OCI-LY3 (cell line): ENCODE results near the gene MCC.

Source experiments
- CTCF ChIP-seq: fragments of 200-600, 300-600 bp; sonication (generic); IDR thresholded peaks from 2 replicates; pipeline ENCODE4 v1.5.1; 2014; ENCODE audit warnings: antibody characterized with exemption, low read length, low read depth
- EZH2phosphoT487 ChIP-seq: fragments of 200-600 bp; shearing (Covaris generic); IDR thresholded peaks from 2 replicates; pipeline ENCODE4 v1.6.1; 2018; ENCODE audit warnings: antibody characterized with exemption, mixed run types, low read depth

- TF ChIP-seq EZH2phosphoT487: no peak
- TF ChIP-seq CTCF: no peak
Observed at GRCh38 chr5:113293975-113294310, 194.3 kb downstream of the MCC start.
